HS-5 (cell line): Measurements from ENCODE around the gene PRKG1.
A peak's percentile ranks its signal among the peaks of the same experiment; 100 is the strongest.

Experiments
- DNase-seq: peaks from one replicate; pipeline ENCODE4 v3.0.0-alpha.2; 2012; ENCODE audit warnings: low read depth

Gene PRKG1

GRCh38 chr10:52259426-52259812 lies 1185.1 kb downstream of the PRKG1 start:
- no peak for DNase-seq

- no peak for DNase-seq
These were observed 1187.1 kb downstream of the PRKG1 start for GRCh38 chr10:52261362-52261761.

- DNase-seq: no peak
These were observed 1191.0 kb downstream of the PRKG1 start for GRCh38 chr10:52265131-52265926.

- no peak for DNase-seq
These were observed 1192.6 kb downstream of the PRKG1 start for GRCh38 chr10:52266858-52267257.

GRCh38 chr10:52268790-52269189 lies 1194.5 kb downstream of the PRKG1 start:
- DNase-seq: no peak

- no peak for DNase-seq
These were observed 1194.9 kb downstream of the PRKG1 start for GRCh38 chr10:52269233-52269632.

- no peak for DNase-seq
These were observed 1201.9 kb downstream of the PRKG1 start for GRCh38 chr10:52276163-52276562.

GRCh38 chr10:52276986-52277385 lies 1202.7 kb downstream of the PRKG1 start:
- DNase-seq: no peak

- no peak for DNase-seq
These were observed 1205.3 kb downstream of the PRKG1 start for GRCh38 chr10:52279546-52279945.

GRCh38 chr10:52280051-52280450 lies 1205.8 kb downstream of the PRKG1 start:
- no peak for DNase-seq

- peak; percentile 4 for DNase-seq
These were observed 1208.9 kb downstream of the PRKG1 start for GRCh38 chr10:52283174-52283573.

GRCh38 chr10:52284416-52285013 lies 1210.2 kb downstream of the PRKG1 start:
- DNase-seq: no peak

- DNase-seq: no peak
These were observed 1213.6 kb downstream of the PRKG1 start for GRCh38 chr10:52287866-52288265.

GRCh38 chr10:52297747-52298146 lies 1223.5 kb downstream of the PRKG1 start:
- DNase-seq: no peak

- no peak for DNase-seq
These were observed 1226.5 kb downstream of the PRKG1 start for GRCh38 chr10:52300599-52301277.

- no peak for DNase-seq
These were observed 1234.2 kb downstream of the PRKG1 start for GRCh38 chr10:52308251-52309031.

GRCh38 chr10:52312942-52313255 lies 1238.6 kb downstream of the PRKG1 start:
- no peak for DNase-seq

GRCh38 chr10:52313256-52313932 lies 1239.1 kb downstream of the PRKG1 start:
- no peak for DNase-seq

GRCh38 chr10:52313933-52314821 lies 1239.9 kb downstream of the PRKG1 start, which contains the start of gene DKK1:
Gene DKK1, plus strand, starts transcription at chr10:52314281. Its CDS starts 154 bp downstream, at chr10:52314435.
- DNase-seq: peak; percentile 58

GRCh38 chr10:52314822-52315552 lies 1240.7 kb downstream of the PRKG1 start:
- no peak for DNase-seq
